HG02973 (cell line): ENCODE measurements around the gene CAPZA1.
A peak's percentile ranks its signal among the peaks of the same experiment; 100 is the strongest.
"Not testable (repeated sequence)": the region's sequence is repeated elsewhere in the genome, so short reads cannot be mapped to it uniquely, and the experiment has no call there.

Experiments used
- ATAC-seq: cut with Tn5 transposase; IDR thresholded peaks from one replicate; pipeline ENCODE4 v1.9.1; 2021; ENCODE audit warnings: moderate library complexity; ENCODE audit not compliant: unreplicated experiment

CAPZA1 gene

DNA sequence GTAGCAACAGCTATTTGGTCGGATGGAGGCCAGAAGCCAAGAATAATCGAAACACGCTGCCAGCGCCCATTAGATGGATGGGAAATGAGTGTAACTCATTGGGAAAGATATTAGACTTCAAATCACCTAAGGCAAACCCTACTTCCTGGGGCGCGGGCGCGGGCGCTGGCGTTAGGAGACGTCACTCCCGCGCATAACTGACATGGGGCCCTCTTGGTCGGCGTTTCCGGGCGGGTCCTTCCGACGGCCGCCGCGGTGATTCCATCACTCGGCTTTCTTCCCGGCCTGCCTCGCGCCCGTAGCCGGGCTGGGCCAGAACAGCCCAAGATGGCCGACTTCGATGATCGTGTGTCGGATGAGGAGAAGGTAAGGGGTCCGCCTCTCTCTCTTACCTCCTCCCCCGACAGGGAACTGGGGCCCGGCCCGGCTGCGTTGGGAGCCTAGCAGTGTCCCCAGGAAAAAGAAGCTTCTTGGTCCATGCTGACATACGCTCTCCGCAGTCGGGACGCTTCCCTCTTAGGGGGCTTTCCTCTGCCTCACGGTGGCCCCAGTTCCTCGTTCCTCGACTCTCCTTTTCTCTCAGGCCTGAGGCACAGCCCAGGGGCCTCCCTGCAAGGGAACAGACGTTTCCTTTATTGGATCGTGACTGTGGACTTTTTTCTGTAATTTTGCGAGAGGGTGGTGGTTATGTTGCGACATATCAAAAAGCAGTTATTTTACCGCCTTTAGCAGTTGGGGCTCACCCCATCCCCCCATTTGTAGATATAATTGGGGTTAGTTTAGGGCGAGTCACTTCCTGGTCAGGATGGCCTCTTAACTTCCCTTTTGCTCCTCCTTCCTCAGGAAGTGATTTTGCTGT is at the start of gene CAPZA1:
Gene CAPZA1, plus strand, starts transcription at position 315 of the 859 bp plus-strand sequence. Its CDS starts 13 bp downstream, at position 328.
- ATAC-seq: peak; percentile 84

DNA sequence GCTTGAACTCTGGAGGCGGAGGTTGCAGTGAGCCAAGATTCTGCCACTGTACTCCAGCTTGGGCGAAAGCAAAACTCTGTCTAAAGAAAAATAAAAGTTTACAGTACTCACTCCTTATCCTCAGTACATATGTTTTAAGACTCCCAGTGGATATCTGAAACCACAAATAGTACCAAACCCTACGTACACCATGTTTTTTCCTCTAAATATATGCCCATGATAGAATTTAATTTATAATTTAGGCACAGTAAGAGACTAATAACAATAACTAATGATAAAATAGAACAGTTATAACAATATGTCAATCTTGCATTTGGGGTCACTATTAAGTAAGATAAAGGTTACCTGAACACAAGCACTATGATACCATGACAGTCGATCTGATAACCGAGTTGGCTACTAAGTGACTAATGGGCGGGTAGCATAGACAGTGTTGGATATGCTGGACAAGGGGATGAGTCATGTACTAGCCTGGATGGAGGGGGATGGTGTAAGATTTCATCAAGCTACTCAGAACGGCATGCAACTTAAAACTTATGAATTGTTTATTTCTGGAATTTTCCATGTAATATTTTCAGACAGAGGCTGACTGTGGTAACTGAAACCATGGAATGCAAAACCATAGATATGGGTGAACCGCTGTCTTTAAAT is 44.4 kb upstream of the CAPZA1 start:
- ATAC-seq: no peak

DNA sequence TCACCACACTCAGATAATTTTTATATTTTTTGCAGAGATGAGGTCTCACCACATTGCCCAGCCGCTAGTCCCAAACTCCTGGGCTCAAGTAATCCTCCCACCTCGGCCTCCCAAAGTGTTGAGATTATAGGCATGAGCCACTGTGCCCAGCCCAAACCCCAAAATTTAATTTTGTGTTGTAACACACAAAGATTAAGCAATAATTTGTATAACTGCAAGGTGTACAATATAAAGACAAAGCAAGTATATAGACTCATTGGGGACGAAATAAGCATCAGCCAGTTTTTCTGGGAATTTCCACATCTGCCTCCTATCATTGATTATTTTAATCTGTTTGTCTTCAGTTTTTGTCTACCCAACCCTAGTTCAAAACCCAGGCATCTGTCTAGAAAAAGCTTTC is 43.4 kb upstream of the CAPZA1 start:
- ATAC-seq: no peak

- no peak for ATAC-seq
Measured at GRCh38 chr1:112579801-112580510, 39.7 kb upstream of the CAPZA1 start.

GRCh38 chr1:112581586-112582192 is 37.9 kb upstream of the CAPZA1 start:
- ATAC-seq: no peak

- no peak for ATAC-seq
Measured at GRCh38 chr1:112583366-112583765, 36.3 kb upstream of the CAPZA1 start.

DNA sequence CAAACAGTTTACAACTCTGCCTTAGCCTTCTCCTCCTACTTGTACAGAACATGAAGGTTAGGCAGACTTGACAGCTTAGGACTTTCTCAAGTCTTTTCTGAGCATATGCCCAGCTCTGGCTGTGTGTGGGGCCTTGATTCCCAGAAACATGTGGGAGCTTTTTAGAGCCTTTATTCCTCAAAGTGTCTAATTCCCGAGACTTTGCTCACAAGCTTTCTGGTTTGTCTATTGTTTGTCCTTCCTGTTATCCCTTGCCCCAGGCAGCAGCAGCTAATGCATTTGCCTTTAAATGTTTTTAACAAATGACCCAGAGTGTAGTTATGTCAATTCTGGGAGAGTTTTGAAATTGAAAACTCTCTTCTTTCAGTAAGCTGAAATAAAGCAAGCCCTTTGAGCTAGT is 29.9 kb upstream of the CAPZA1 start:
- no peak for ATAC-seq

- ATAC-seq: no peak
Measured at GRCh38 chr1:112594208-112594876, 25.3 kb upstream of the CAPZA1 start.

DNA sequence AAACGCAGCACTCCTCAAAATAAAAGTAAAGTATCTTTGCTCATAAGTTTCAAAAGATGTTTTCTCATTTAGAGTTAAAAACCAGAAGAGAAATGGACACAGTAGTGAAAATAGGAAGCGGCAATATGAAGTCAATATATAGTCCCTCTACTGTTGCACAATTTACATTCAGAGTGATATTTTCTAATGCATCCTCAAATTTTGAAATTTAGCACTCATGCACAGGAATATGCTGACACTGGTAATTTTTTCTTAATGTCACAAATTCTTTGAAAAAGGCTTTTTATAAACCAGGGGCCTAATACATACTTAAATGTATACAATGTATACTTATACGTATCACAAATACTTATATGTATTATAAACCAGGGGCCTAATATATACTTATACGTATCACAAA is 20.2 kb upstream of the CAPZA1 start:
- no peak for ATAC-seq

GRCh38 chr1:112603012-112603411 is 16.6 kb upstream of the CAPZA1 start:
- no peak for ATAC-seq

GRCh38 chr1:112603541-112603940 is 16.1 kb upstream of the CAPZA1 start:
- ATAC-seq: no peak

GRCh38 chr1:112605633-112606327 is 13.9 kb upstream of the CAPZA1 start:
- ATAC-seq: no peak

DNA sequence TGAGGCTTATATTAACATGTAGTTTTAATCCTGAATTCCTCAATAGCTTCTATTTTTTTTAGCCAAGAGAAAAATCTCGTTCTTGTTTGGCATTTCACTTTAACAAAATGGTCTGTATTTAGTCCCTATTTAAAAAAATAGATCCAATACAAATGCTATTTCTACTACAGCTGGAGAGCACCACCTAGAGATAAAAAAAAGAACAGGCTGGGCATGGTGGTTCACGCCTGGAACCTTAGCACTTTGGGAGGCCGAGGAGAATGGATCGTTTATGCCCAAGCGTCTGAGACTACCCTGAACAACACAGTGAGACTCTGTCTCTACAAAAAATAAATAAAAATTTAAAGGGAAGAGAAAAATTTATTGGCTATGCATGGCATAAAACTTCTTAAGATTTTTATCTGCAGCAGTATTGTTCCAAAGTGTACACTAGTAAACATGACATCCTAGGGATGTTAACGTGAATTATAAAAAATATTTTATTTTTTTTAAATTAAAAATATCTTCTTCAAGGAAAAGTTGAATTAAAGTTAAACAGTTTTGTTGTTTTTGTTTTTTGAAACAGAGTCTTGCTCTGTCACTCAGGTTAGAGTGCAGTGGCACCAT is 5.1 kb upstream of the CAPZA1 start:
- no peak for ATAC-seq

DNA sequence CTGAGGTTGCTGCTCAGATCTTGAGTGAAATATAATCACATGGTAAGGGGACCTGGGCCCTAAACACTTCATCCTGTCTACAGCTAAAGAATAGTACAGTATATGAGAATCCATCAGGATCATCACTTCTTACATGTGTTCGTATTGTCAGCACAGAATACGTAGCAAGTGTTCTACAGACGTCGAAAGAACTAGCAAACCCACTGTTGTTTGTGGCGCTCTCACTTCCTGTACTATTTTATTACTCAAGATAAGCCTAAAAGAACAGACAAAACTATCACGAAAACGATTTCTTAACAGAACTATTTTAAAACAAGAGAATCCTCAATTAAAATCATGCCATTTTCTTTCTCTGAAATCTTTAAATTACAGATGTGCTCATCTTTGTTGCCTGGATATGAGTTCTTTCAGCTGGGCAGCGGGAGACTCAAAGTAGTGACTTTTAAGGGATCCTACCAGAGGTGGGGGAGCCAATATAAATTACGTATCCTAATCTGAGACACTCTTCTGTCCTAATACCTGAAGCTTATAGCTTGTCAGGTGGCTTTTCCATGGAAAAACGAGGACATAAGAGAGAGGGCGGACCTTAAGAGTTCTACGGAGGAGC is 1.4 kb upstream of the CAPZA1 start:
- no peak for ATAC-seq

DNA sequence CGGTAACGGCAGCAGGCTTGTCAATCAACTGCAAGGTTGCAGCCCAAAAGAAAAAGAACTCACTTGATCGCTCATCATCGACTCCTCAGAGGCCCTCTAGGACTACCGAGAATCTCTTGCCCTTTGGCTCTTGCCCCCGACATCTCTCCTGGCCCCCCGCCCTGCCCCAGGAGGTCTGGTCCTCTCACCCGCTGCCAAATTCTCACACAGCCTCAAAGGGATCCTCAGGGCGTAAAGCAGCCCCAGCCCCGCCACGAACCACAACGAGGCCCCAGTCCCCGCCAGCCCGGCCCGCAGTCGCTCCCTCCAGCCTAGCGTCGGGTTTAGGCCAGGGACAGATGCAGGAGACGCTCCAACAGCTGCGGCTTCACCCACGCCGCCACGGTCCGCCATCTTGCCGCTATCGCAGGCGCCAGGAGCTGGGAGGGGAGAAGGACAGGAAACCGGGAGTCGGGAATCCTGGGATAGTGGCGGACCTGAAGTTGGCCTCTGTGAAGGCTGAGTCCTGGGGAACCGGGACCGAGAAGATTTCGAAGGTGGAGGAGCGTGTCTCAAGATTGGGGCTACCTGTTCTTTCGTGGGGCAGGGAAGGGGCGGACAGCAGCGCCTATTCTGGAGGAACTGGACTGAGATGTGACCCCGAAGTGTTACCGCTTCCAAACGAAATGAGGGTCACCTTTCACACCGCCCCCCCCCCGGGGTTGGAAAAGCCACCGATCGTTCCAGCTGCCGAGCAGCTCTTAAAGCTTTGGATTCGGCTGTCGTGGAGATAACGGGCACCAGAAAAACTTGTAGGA is 713 bp upstream of the CAPZA1 start, which contains the start of gene ST7L:
Gene ST7L, minus strand, starts transcription at position 421 of the 797 bp plus-strand sequence. Its CDS starts 28 bp downstream, at position 393.
- ATAC-seq: peak; percentile 6

- no peak for ATAC-seq
Measured at GRCh38 chr1:112620377-112620695, 704 bp downstream of the CAPZA1 start.

- ATAC-seq: not testable (repeated sequence)
Measured at GRCh38 chr1:112624493-112624892, 4.9 kb downstream of the CAPZA1 start.

GRCh38 chr1:112625696-112626095 is 6.1 kb downstream of the CAPZA1 start:
- ATAC-seq: no peak
